Muscle of leg (tissue), 11 donors: ENCODE data around the gene TARS1. TPM values are rescaled to one million over a fixed set of nuclear protein-coding genes. Genes with fewer than 3 reads are reported as not detected.
A peak's percentile ranks its signal among the peaks of the same experiment; 100 is the strongest.
"Not testable (repeated sequence)": the region's sequence is repeated elsewhere in the genome, so short reads cannot be mapped to it uniquely, and the experiment has no call there.

Experiments used
- DNase-seq: peaks from one replicate; pipeline ENCODE4 v3.0.0; 2013
- H3K27ac ChIP-seq: one replicate; pipeline ENCODE4 v1.5.1; 2013; ENCODE audit warnings: mild to moderate bottlenecking, low read length, control low read depth
- H3K27me3 ChIP-seq: one replicate; pipeline ENCODE4 v1.6.1; 2013; ENCODE audit warnings: low read length; ENCODE audit not compliant: control insufficient read depth, insufficient read depth
- H3K36me3 ChIP-seq: one replicate; pipeline ENCODE4 v1.6.1; 2013; ENCODE audit warnings: low read length; ENCODE audit not compliant: control insufficient read depth, insufficient read depth
- H3K4me1 ChIP-seq: one replicate; pipeline ENCODE4 v1.6.1; 2013; ENCODE audit warnings: low read length; ENCODE audit not compliant: control insufficient read depth, insufficient read depth
- H3K4me3 ChIP-seq: one replicate; pipeline ENCODE4 v1.5.1; 2013; ENCODE audit warnings: low read length, control low read depth
- H3K9me3 ChIP-seq: replicated peaks from 2 replicates; pipeline ENCODE4 v1.6.1; 2013; ENCODE audit warnings: low read depth, low read length; ENCODE audit not compliant: control insufficient read depth
- WGBS: methylation state at CpG from one replicate; pipeline ENCODE4 v1.1.5; 2013; ENCODE audit warnings: missing lambda C conversion rate; ENCODE audit not compliant: insufficient coverage; 5-methylcytosine and 5-hydroxymethylcytosine counted together
- polyA plus RNA-seq, 8 donors: library from polyadenylated mRNA; unstranded; fragments of 120-200 nt; gene quantifications; one replicate each; pipeline versions ENCODE4 v1.2.1 to v1.2.3, GENCODE V29; 2013; ENCODE audit warnings: inconsistent platforms in 1 of 8, low replicate concordance in 1 of 8; ENCODE audit not compliant: insufficient read length in 8 of 8, insufficient read depth in 1 of 8
- total RNA-seq: library from RNA; stranded (reverse); fragments of 120-200 nt; gene quantifications from one replicate; pipeline ENCODE4 v1.2.4, GENCODE V29; 2013

TARS1 gene
- total and polyA plus RNA-seq, 9 donors, result 60.2 to 101 (median 76.0) TPM

GRCh38 chr5:33501899-33502298, 61.1 kb downstream of the TARS1 start:
- H3K9me3 ChIP-seq, result no peaks in the 10 kb centered on the region
- WGBS, result 84% methylated on average over 27 of the region's 27 CpGs
- H3K4me3 ChIP-seq, result no peak overlapping the region
- no peaks in the 10 kb centered on the region for H3K36me3 ChIP-seq
- no peaks in the 10 kb centered on the region for H3K27me3 ChIP-seq
- H3K4me1 ChIP-seq, result no peaks in the 10 kb centered on the region
- no peak for DNase-seq
- H3K27ac ChIP-seq, result no peak overlapping the region

- no peak overlapping the region for H3K27ac ChIP-seq
- peak; percentile 6 for DNase-seq
- H3K27me3 ChIP-seq, result no peaks in the 10 kb centered on the region
- 60% methylated on average over 1 of the region's 3 CpGs for WGBS
- H3K4me3 ChIP-seq, result no peak overlapping the region
- H3K9me3 ChIP-seq, result no peaks in the 10 kb centered on the region
- no peaks in the 10 kb centered on the region for H3K36me3 ChIP-seq
- H3K4me1 ChIP-seq, result no peaks in the 10 kb centered on the region
These were observed 63.8 kb downstream of the TARS1 start for GRCh38 chr5:33504570-33504969.

GRCh38 chr5:33507426-33507825, 66.7 kb downstream of the TARS1 start:
- no peaks in the 10 kb centered on the region for H3K27me3 ChIP-seq
- H3K4me3 ChIP-seq, result no peak overlapping the region
- no peaks in the 10 kb centered on the region for H3K9me3 ChIP-seq
- H3K36me3 ChIP-seq, result no peaks in the 10 kb centered on the region
- no peaks in the 10 kb centered on the region for H3K4me1 ChIP-seq
- H3K27ac ChIP-seq, result no peak overlapping the region
- no peak for DNase-seq
- WGBS, result 100% methylated on average over 2 of the region's 4 CpGs

GRCh38 chr5:33509036-33509435, 68.3 kb downstream of the TARS1 start:
- no peak for DNase-seq
- Histone ChIP-seq H3K27ac (no peak overlapping the region), H3K9me3 (no peaks in the 10 kb centered on the region), H3K4me3 (no peak overlapping the region), H3K27me3 (no peaks in the 10 kb centered on the region), H3K36me3 (no peaks in the 10 kb centered on the region), H3K4me1 (no peaks in the 10 kb centered on the region)
- no CpG with 5 or more reads among the region's 3 CpGs for WGBS

- Histone ChIP-seq H3K27ac (no peak overlapping the region), H3K9me3 (no peaks in the 10 kb centered on the region), H3K36me3 (no peaks in the 10 kb centered on the region), H3K4me1 (no peaks in the 10 kb centered on the region), H3K27me3 (no peaks in the 10 kb centered on the region), H3K4me3 (no peak overlapping the region)
- DNase-seq, result no peak
- no CpG with 5 or more reads among the region's 3 CpGs for WGBS
These were observed 72.9 kb downstream of the TARS1 start for GRCh38 chr5:33513462-33514185.

GRCh38 chr5:33515366-33515765, 74.6 kb downstream of the TARS1 start:
- DNase-seq, H3K4me1 ChIP-seq, H3K36me3 ChIP-seq, H3K27ac ChIP-seq, H3K9me3 ChIP-seq, H3K27me3 ChIP-seq, H3K4me3 ChIP-seq: not testable (repeated sequence)
- WGBS, result 95% methylated on average over 25 of the region's 32 CpGs

- peaks cover 2% of the 10 kb centered on the region for H3K9me3 ChIP-seq
- H3K27me3 ChIP-seq, result no peaks in the 10 kb centered on the region
- no peaks in the 10 kb centered on the region for H3K4me1 ChIP-seq
- no peak overlapping the region for H3K4me3 ChIP-seq
- WGBS, result no CpG with 5 or more reads among the region's 2 CpGs
- no peaks in the 10 kb centered on the region for H3K36me3 ChIP-seq
- no peak for DNase-seq
- no peak overlapping the region for H3K27ac ChIP-seq
These were observed 75.7 kb downstream of the TARS1 start for GRCh38 chr5:33516421-33516820.
